Measurements from ENCODE around the gene GREB1. TPM values are rescaled to one million over a fixed set of nuclear protein-coding genes. Genes with fewer than 3 reads are reported as not detected.

GREB1 gene
- polyA plus RNA-seq, 1 of the 3 experiments (the other 2 are of a cell fraction) = 2.9 TPM

- Histone ChIP-seq H4K20me1 (ENCODE audit: insufficient read depth) (no peaks in the 10 kb centered on the region), H3K4me2 (no peak overlapping the region), H3K4me3 (ENCODE audit: low read depth in 2 of 2, low read length in 1 of 2) (no peak overlapping the region), H3K36me3 (replicated peaks in 1 of 2; ENCODE audit: control insufficient read depth in 1 of 2, insufficient read depth in 2 of 2, low read length in 1 of 2) (no peaks in the 10 kb centered on the region), H3K9ac (no peak overlapping the region), H3K9me2 (no peaks in the 10 kb centered on the region), H3K27me3 (ENCODE audit: insufficient read depth) (no peaks in the 10 kb centered on the region; the same call in 1 of the 2 replicates), H3K4me1 (ENCODE audit: control insufficient read depth in 1 of 2, insufficient read depth in 2 of 2, low read depth in 1 of 2, low read length in 1 of 2) (no peaks in the 10 kb centered on the region; a peak in 1 of 4 replicates), H3K27ac (ENCODE audit: low read depth in 2 of 2, low read length in 1 of 2) (no peak overlapping the region), H3K9me3 (no peaks in the 10 kb centered on the region), H3K79me2 (ENCODE audit: insufficient read depth) (no peaks in the 10 kb centered on the region), H3F3A (replicated peaks; ENCODE audit: insufficient read depth) (no peaks in the 10 kb centered on the region), H2AFZ (ENCODE audit: low read depth) (no peak overlapping the region)
- POLR2A ChIA-PET = no interaction called here
- 71% methylated on average over 1 of the region's 1 CpG for WGBS (ENCODE audit: low lambda C conversion rate)
- no peak for DNase-seq
- TF ChIP-seq JUND (IDR thresholded peaks at IDR 0.05) (no peak), IRF3 (IDR thresholded peaks at IDR 0.05; ENCODE audit: low read depth, low read length) (no peak), TEAD4 (IDR thresholded peaks at IDR 0.05; ENCODE audit: borderline replicate concordance, insufficient read depth) (no peak), EP300 (IDR thresholded peaks at IDR 0.05; ENCODE audit: borderline replicate concordance in 1 of 2, low read depth in 1 of 2, low read length in 1 of 2) (no peak), ZBTB33 (IDR thresholded peaks at IDR 0.05; ENCODE audit: borderline replicate concordance, low read depth) (no peak), RAD21 (IDR thresholded peaks at IDR 0.05; ENCODE audit: low read length) (no peak), RXRA (IDR thresholded peaks at IDR 0.05; ENCODE audit: borderline replicate concordance, low read depth) (no peak), SMC3 (IDR thresholded peaks at IDR 0.05; ENCODE audit: low read depth, low read length) (no peak), USF2 (IDR thresholded peaks at IDR 0.05; ENCODE audit: borderline replicate concordance, low read depth, low read length) (no peak), POLR2AphosphoS5 (IDR thresholded peaks at IDR 0.05; ENCODE audit: low read depth, low read length) (no peak), SIN3A (IDR thresholded peaks at IDR 0.05; ENCODE audit: borderline replicate concordance, low read depth, low read length) (no peak), MXI1 (IDR thresholded peaks at IDR 0.05; ENCODE audit: low read depth, low read length) (no peak), MAX (IDR thresholded peaks at IDR 0.05; ENCODE audit: low read depth) (no peak), TAF1 (IDR thresholded peaks at IDR 0.05; ENCODE audit: borderline replicate concordance, low read depth, low read length) (no peak), GABPA (IDR thresholded peaks at IDR 0.05; ENCODE audit: low read depth) (no peak), EZH2phosphoT487 (IDR thresholded peaks at IDR 0.05; ENCODE audit: borderline replicate concordance, low read depth) (no peak), TCF12 (IDR thresholded peaks at IDR 0.05) (no peak)
- CTCF ChIA-PET = interaction anchor here (0.6 to 2.1 kb wide), 9 partner anchors 17 to 128 kb away, joined by 3 to 5 read pairs (median 4); no protein-coding TSS in a partner anchor
These were observed 122.4 kb downstream of the GREB1 start for GRCh38 chr2:11656252-11656651.
